Measurements from ENCODE around the gene PIWIL1.

PIWIL1 gene

GRCh38 chr12:130337488-130338303 lies at the start of gene PIWIL1:
PIWIL1 (plus strand) TSS chr12:130337887; CDS start chr12:130342592, 4,705 bp downstream.
- no peak for DNase-seq

- DNase-seq: no peak
Observed at GRCh38 chr12:130288206-130288605, 49.5 kb upstream of the PIWIL1 start.

- DNase-seq: no peak
Observed at GRCh38 chr12:130288691-130289090, 49.0 kb upstream of the PIWIL1 start.

GRCh38 chr12:130290114-130290513 lies 47.6 kb upstream of the PIWIL1 start:
- DNase-seq: no peak

GRCh38 chr12:130298322-130299021 lies 39.2 kb upstream of the PIWIL1 start:
- no peak for DNase-seq

GRCh38 chr12:130299574-130299973 lies 38.1 kb upstream of the PIWIL1 start:
- no peak for DNase-seq

- no peak for DNase-seq
Observed at GRCh38 chr12:130300090-130300489, 37.6 kb upstream of the PIWIL1 start.

- DNase-seq: no peak
Observed at GRCh38 chr12:130300737-130301535, 36.8 kb upstream of the PIWIL1 start.

- no peak for DNase-seq
Observed at GRCh38 chr12:130301559-130301958, 36.1 kb upstream of the PIWIL1 start.

GRCh38 chr12:130303781-130304180 lies 33.9 kb upstream of the PIWIL1 start:
- DNase-seq: no peak

- DNase-seq: no peak
Observed at GRCh38 chr12:130307859-130308258, 29.8 kb upstream of the PIWIL1 start.

- DNase-seq: no peak
Observed at GRCh38 chr12:130308393-130308792, 29.3 kb upstream of the PIWIL1 start.

GRCh38 chr12:130316251-130316650 lies 21.4 kb upstream of the PIWIL1 start:
- DNase-seq: no peak

- DNase-seq: no peak
Observed at GRCh38 chr12:130320536-130320935, 17.2 kb upstream of the PIWIL1 start.

- no peak for DNase-seq
Observed at GRCh38 chr12:130322263-130322662, 15.4 kb upstream of the PIWIL1 start.

- DNase-seq: no peak
Observed at GRCh38 chr12:130330685-130331084, 7.0 kb upstream of the PIWIL1 start.

GRCh38 chr12:130331146-130331545 lies 6.5 kb upstream of the PIWIL1 start:
- no peak for DNase-seq

- DNase-seq: no peak
Observed at GRCh38 chr12:130333341-130333740, 4.3 kb upstream of the PIWIL1 start.

- DNase-seq: no peak
Observed at GRCh38 chr12:130334399-130334798, 3.3 kb upstream of the PIWIL1 start.

- no peak for DNase-seq
Observed at GRCh38 chr12:130334937-130335336, 2.8 kb upstream of the PIWIL1 start.

- DNase-seq: no peak
Observed at GRCh38 chr12:130335517-130336392, 1.9 kb upstream of the PIWIL1 start.

GRCh38 chr12:130336723-130337487 lies 782 bp upstream of the PIWIL1 start:
- no peak for DNase-seq
